HG02840 (cell line): Measurements from ENCODE around the gene ECI1.
"Not testable (repeated sequence)": the region's sequence is repeated elsewhere in the genome, so short reads cannot be mapped to it uniquely, and the experiment has no call there.

ENCODE experiments used
- ATAC-seq: cut with Tn5 transposase; IDR thresholded peaks from one replicate; pipeline ENCODE4 v1.9.1; 2021; ENCODE audit warnings: mild to moderate bottlenecking, moderate library complexity, moderate number of reproducible peaks; ENCODE audit not compliant: unreplicated experiment, low FRiP score

Gene ECI1

GRCh38 chr16:2213817-2214718 lies 37.3 kb downstream of the ECI1 start:
- peak; percentile 7 for ATAC-seq

GRCh38 chr16:2212362-2213324 lies 38.7 kb downstream of the ECI1 start:
- no peak for ATAC-seq

- ATAC-seq = no peak
Observed at GRCh38 chr16:2211923-2212347, 39.5 kb downstream of the ECI1 start.

- ATAC-seq = no peak
Observed at GRCh38 chr16:2210386-2211365, 40.7 kb downstream of the ECI1 start, which contains the start of gene BRICD5. BRICD5 (minus strand) TSS chr16:2210863; CDS start chr16:2210833, 30 bp downstream.

- ATAC-seq = no peak
Observed at GRCh38 chr16:2210009-2210332, 41.4 kb downstream of the ECI1 start.

GRCh38 chr16:2209258-2210008 lies 42.0 kb downstream of the ECI1 start:
- ATAC-seq = no peak

- ATAC-seq = no peak
Observed at GRCh38 chr16:2208772-2209171, 42.6 kb downstream of the ECI1 start.

GRCh38 chr16:2208308-2208707 lies 43.1 kb downstream of the ECI1 start:
- ATAC-seq = no peak

- ATAC-seq = no peak
Observed at GRCh38 chr16:2207872-2208271, 43.5 kb downstream of the ECI1 start.

GRCh38 chr16:2206780-2207433 lies 44.5 kb downstream of the ECI1 start:
- no peak for ATAC-seq

- no peak for ATAC-seq
Observed at GRCh38 chr16:2206420-2206779, 45.0 kb downstream of the ECI1 start.

- no peak for ATAC-seq
Observed at GRCh38 chr16:2205967-2206313, 45.4 kb downstream of the ECI1 start.

- peak; percentile 81 for ATAC-seq
Observed at GRCh38 chr16:2205104-2205966, 46.1 kb downstream of the ECI1 start, which contains the start of gene MLST8. MLST8 (plus strand) TSS chr16:2205454; CDS start chr16:2206086, 632 bp downstream.

- no peak for ATAC-seq
Observed at GRCh38 chr16:2204416-2205103, 46.8 kb downstream of the ECI1 start.

- ATAC-seq = not testable (repeated sequence)
Observed at GRCh38 chr16:2203119-2203688, 48.2 kb downstream of the ECI1 start.

- ATAC-seq = no peak
Observed at GRCh38 chr16:2200313-2200712, 51.1 kb downstream of the ECI1 start.

GRCh38 chr16:2199621-2200139 lies 51.7 kb downstream of the ECI1 start:
- ATAC-seq = no peak
